ENCODE results near the gene GCLC.
A peak's percentile ranks its signal among the peaks of the same experiment; 100 is the strongest.
"Not testable (repeated sequence)": the region's sequence is repeated elsewhere in the genome, so short reads cannot be mapped to it uniquely, and the experiment has no call there.

Gene GCLC

GRCh38 chr6:53480774-53481173 lies 64.1 kb downstream of the GCLC start:
- not testable (repeated sequence) for H3K4me1 ChIP-seq (ENCODE audit: control insufficient read depth, insufficient read depth, low read length, unreplicated experiment); H3K27ac ChIP-seq (ENCODE audit: low read depth, low read length); H3K79me2 ChIP-seq (ENCODE audit: control insufficient read depth, insufficient read depth, low read length, unreplicated experiment); H3K27me3 ChIP-seq (ENCODE audit: insufficient read depth, low read length); H3K36me3 ChIP-seq (ENCODE audit: insufficient read depth, low read length); H3K4me3 ChIP-seq (ENCODE audit: low read depth, low read length); H2AFZ ChIP-seq (ENCODE audit: low read length, unreplicated experiment)

DNA sequence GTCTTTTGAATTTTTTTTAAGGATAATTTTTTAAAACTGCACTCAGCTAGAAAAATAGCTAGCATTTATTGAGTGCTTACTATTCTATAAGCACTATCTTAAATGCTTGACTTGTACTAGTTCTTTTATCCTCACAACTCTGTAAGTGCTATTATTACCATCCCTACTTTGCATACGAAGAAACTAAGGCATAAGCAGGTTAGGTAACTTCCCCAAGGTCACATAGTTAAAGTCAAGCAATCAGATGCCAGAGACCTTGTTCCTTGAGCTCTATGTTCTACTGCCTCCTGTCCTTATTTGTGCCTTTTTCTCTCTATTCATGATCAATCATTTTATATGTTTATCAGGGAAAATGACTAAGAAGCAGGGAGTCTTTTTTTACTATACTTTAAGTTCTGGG lies 65.0 kb downstream of the GCLC start:
- Histone ChIP-seq H3K27me3 (ENCODE audit: insufficient read depth, low read length) (no peaks in the 10 kb centered on the region), H2AFZ (ENCODE audit: low read length, unreplicated experiment) (no peak overlapping the region), H3K27ac (ENCODE audit: low read depth, low read length) (no peak overlapping the region), H3K36me3 (ENCODE audit: insufficient read depth, low read length) (no peaks in the 10 kb centered on the region), H3K79me2 (ENCODE audit: control insufficient read depth, insufficient read depth, low read length, unreplicated experiment) (no peaks in the 10 kb centered on the region), H3K4me1 (ENCODE audit: control insufficient read depth, insufficient read depth, low read length, unreplicated experiment) (no peaks in the 10 kb centered on the region), H3K4me3 (ENCODE audit: low read depth, low read length) (no peak overlapping the region)

DNA sequence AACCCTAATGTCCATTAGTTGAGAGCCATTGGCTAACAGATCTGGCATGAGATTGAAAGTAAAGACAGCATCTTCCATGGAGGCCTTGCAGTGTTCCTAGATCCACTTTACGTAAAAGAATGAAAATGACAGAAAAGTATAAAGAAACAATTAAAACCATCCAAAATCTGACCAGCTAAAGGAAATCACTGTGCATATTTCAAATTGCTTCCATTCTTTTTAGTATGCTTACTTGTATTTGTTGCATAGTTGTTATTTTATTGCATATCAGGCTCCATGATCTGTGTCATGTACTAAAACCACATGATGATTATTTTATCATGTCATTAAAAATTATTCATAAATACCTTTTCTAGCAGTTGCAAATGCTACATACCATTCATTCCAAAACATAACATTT lies 67.9 kb downstream of the GCLC start:
- no peaks in the 10 kb centered on the region for H3K79me2 ChIP-seq (ENCODE audit: control insufficient read depth, insufficient read depth, low read length, unreplicated experiment)
- H3K4me1 ChIP-seq (ENCODE audit: control insufficient read depth, insufficient read depth, low read length, unreplicated experiment), result no peaks in the 10 kb centered on the region
- H2AFZ ChIP-seq (ENCODE audit: low read length, unreplicated experiment), result no peak overlapping the region
- H3K27ac ChIP-seq (ENCODE audit: low read depth, low read length), result no peak overlapping the region
- H3K27me3 ChIP-seq (ENCODE audit: insufficient read depth, low read length), result no peaks in the 10 kb centered on the region
- no peaks in the 10 kb centered on the region for H3K36me3 ChIP-seq (ENCODE audit: insufficient read depth, low read length)
- no peak overlapping the region for H3K4me3 ChIP-seq (ENCODE audit: low read depth, low read length)

- Histone ChIP-seq H3K4me3 (ENCODE audit: low read depth, low read length) (no peak overlapping the region), H3K36me3 (ENCODE audit: insufficient read depth, low read length) (no peaks in the 10 kb centered on the region), H2AFZ (ENCODE audit: low read length, unreplicated experiment) (no peak overlapping the region), H3K79me2 (ENCODE audit: control insufficient read depth, insufficient read depth, low read length, unreplicated experiment) (no peaks in the 10 kb centered on the region), H3K27me3 (ENCODE audit: insufficient read depth, low read length) (no peaks in the 10 kb centered on the region), H3K4me1 (ENCODE audit: control insufficient read depth, insufficient read depth, low read length, unreplicated experiment) (no peaks in the 10 kb centered on the region), H3K27ac (ENCODE audit: low read depth, low read length) (no peak overlapping the region)
Observed at GRCh38 chr6:53474010-53474409, 70.9 kb downstream of the GCLC start.

DNA sequence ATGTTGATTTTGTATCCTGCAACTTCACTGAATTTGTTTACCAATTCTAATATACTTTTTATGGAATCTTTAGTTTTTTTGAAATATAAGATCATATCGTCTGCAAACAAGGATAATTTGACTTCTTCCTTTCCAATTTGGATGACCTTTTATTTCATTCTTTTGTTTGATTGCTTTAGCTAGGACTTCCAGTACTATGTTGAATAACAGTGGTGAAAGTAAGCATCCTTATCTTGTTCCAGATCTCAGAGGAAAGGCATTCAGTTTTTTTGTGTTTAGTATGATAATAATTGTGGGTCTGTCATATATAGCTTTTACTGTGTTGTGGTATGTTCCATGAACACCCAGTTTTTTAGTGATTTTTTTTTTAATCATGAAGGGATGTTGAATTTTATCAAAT lies 75.7 kb downstream of the GCLC start:
- Histone ChIP-seq H2AFZ (ENCODE audit: low read length, unreplicated experiment) (no peak overlapping the region), H3K79me2 (ENCODE audit: control insufficient read depth, insufficient read depth, low read length, unreplicated experiment) (no peaks in the 10 kb centered on the region), H3K36me3 (ENCODE audit: insufficient read depth, low read length) (no peaks in the 10 kb centered on the region), H3K27me3 (ENCODE audit: insufficient read depth, low read length) (no peaks in the 10 kb centered on the region), H3K4me3 (ENCODE audit: low read depth, low read length) (no peak overlapping the region), H3K4me1 (ENCODE audit: control insufficient read depth, insufficient read depth, low read length, unreplicated experiment) (peaks cover 21% of the 10 kb centered on the region), H3K27ac (ENCODE audit: low read depth, low read length) (no peak overlapping the region)

- Histone ChIP-seq H3K36me3 (ENCODE audit: insufficient read depth, low read length) (no peaks in the 10 kb centered on the region), H3K4me1 (ENCODE audit: control insufficient read depth, insufficient read depth, low read length, unreplicated experiment) (peaks cover 21% of the 10 kb centered on the region), H3K79me2 (ENCODE audit: control insufficient read depth, insufficient read depth, low read length, unreplicated experiment) (no peaks in the 10 kb centered on the region), H3K27me3 (ENCODE audit: insufficient read depth, low read length) (no peaks in the 10 kb centered on the region), H3K4me3 (ENCODE audit: low read depth, low read length) (no peak overlapping the region), H3K27ac (ENCODE audit: low read depth, low read length) (peak overlapping the region; percentile 54), H2AFZ (ENCODE audit: low read length, unreplicated experiment) (peak overlapping the region; percentile 8)
Observed at GRCh38 chr6:53466257-53466656, 78.6 kb downstream of the GCLC start.

- H3K27me3 ChIP-seq (ENCODE audit: insufficient read depth, low read length), result no peaks in the 10 kb centered on the region
Observed at GRCh38 chr6:53465732-53466131, 79.2 kb downstream of the GCLC start.

GRCh38 chr6:53464927-53465460 lies 79.9 kb downstream of the GCLC start:
- Histone ChIP-seq H3K4me1 (ENCODE audit: control insufficient read depth, insufficient read depth, low read length, unreplicated experiment) (peaks cover 21% of the 10 kb centered on the region), H3K27me3 (ENCODE audit: insufficient read depth, low read length) (no peaks in the 10 kb centered on the region), H2AFZ (ENCODE audit: low read length, unreplicated experiment) (no peak overlapping the region), H3K27ac (ENCODE audit: low read depth, low read length) (peak overlapping the region; percentile 54), H3K79me2 (ENCODE audit: control insufficient read depth, insufficient read depth, low read length, unreplicated experiment) (no peaks in the 10 kb centered on the region), H3K4me3 (ENCODE audit: low read depth, low read length) (peak overlapping the region; percentile 9; the same call in 1 of the 2 replicates), H3K36me3 (ENCODE audit: insufficient read depth, low read length) (no peaks in the 10 kb centered on the region)

More at GRCh38 chr6:53465732-53466131, 79.2 kb downstream of the GCLC start:
- peaks cover 21% of the 10 kb centered on the region for H3K4me1 ChIP-seq (ENCODE audit: control insufficient read depth, insufficient read depth, low read length, unreplicated experiment)
- H3K27ac ChIP-seq (ENCODE audit: low read depth, low read length), result peak overlapping the region; percentile 54
- H3K36me3 ChIP-seq (ENCODE audit: insufficient read depth, low read length), result no peaks in the 10 kb centered on the region
- H3K4me3 ChIP-seq (ENCODE audit: low read depth, low read length), result no peak overlapping the region
- H2AFZ ChIP-seq (ENCODE audit: low read length, unreplicated experiment), result peak overlapping the region; percentile 8
- no peaks in the 10 kb centered on the region for H3K79me2 ChIP-seq (ENCODE audit: control insufficient read depth, insufficient read depth, low read length, unreplicated experiment)

DNA sequence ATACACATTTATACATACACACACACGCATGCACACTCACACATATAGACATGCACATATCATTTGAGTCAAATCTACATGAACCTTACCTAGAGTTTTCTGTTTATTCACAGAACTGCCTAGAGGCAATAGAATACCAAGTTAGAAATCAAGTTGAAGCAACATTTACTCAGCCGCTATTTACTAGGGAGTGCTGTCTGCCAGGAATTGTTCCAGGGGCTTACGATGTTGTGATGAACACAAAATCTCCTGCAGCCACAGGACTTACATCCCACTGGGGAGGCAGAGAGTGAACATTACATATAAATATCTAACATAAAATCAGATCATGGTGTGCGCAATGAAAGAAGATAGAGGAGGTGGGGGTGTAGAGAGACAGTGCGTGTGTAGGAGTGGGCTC lies 80.4 kb downstream of the GCLC start:
- Histone ChIP-seq H3K79me2 (ENCODE audit: control insufficient read depth, insufficient read depth, low read length, unreplicated experiment) (no peaks in the 10 kb centered on the region), H2AFZ (ENCODE audit: low read length, unreplicated experiment) (no peak overlapping the region), H3K36me3 (ENCODE audit: insufficient read depth, low read length) (no peaks in the 10 kb centered on the region), H3K27me3 (ENCODE audit: insufficient read depth, low read length) (no peaks in the 10 kb centered on the region), H3K4me3 (ENCODE audit: low read depth, low read length) (peak overlapping the region; percentile 9; the same call in 1 of the 2 replicates), H3K4me1 (ENCODE audit: control insufficient read depth, insufficient read depth, low read length, unreplicated experiment) (peaks cover 21% of the 10 kb centered on the region), H3K27ac (ENCODE audit: low read depth, low read length) (peak overlapping the region; percentile 29; the same call in 1 of the 2 replicates)

DNA sequence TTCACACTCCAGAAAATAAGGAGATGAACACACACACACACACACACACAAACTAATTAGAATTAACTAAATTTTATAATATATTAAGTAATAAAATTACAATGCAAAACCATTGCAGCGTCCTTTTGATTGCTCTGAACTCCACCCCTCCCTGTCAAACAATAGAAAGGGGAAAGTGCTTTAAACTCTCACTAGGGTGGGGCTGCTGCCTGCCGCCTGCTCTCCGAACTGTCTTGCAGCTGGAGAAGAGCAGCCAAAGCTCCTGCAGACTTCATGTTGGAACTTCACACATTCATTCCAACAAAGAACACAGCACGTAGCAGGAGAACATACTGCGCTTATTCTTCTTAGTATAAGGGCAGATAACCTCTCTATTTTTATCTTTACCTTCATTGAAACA lies 83.2 kb downstream of the GCLC start:
- Histone ChIP-seq H3K4me3 (ENCODE audit: low read depth, low read length) (no peak overlapping the region), H3K4me1 (ENCODE audit: control insufficient read depth, insufficient read depth, low read length, unreplicated experiment) (peaks cover 21% of the 10 kb centered on the region), H3K27ac (ENCODE audit: low read depth, low read length) (no peak overlapping the region), H2AFZ (ENCODE audit: low read length, unreplicated experiment) (no peak overlapping the region), H3K36me3 (ENCODE audit: insufficient read depth, low read length) (no peaks in the 10 kb centered on the region), H3K27me3 (ENCODE audit: insufficient read depth, low read length) (0 out of 2 replicates have a peak, but pooled peaks cover 3% of the 10 kb centered on the region), H3K79me2 (ENCODE audit: control insufficient read depth, insufficient read depth, low read length, unreplicated experiment) (no peaks in the 10 kb centered on the region)

- Histone ChIP-seq H3K79me2 (ENCODE audit: control insufficient read depth, insufficient read depth, low read length, unreplicated experiment) (no peaks in the 10 kb centered on the region), H3K36me3 (ENCODE audit: insufficient read depth, low read length) (no peaks in the 10 kb centered on the region), H2AFZ (ENCODE audit: low read length, unreplicated experiment) (no peak overlapping the region), H3K4me3 (ENCODE audit: low read depth, low read length) (no peak overlapping the region), H3K27ac (ENCODE audit: low read depth, low read length) (no peak overlapping the region), H3K27me3 (ENCODE audit: insufficient read depth, low read length) (0 out of 2 replicates have a peak, but pooled peaks cover 3% of the 10 kb centered on the region), H3K4me1 (ENCODE audit: control insufficient read depth, insufficient read depth, low read length, unreplicated experiment) (peaks cover 19% of the 10 kb centered on the region)
Observed at GRCh38 chr6:53461041-53461656, 83.8 kb downstream of the GCLC start.

All from ACC112 (cell line).